AG10803 (cell line): Measurements from ENCODE around the gene TMEM209.

Source experiments
- DNase-seq: peaks from one replicate; pipeline ENCODE4 v3.0.0; 2010; ENCODE audit warnings: low read depth
- H3K4me3 ChIP-seq: 2 replicates; pipeline ENCODE4 v1.5.1; 2011; ENCODE audit warnings: mild to moderate bottlenecking, low read length, control low read depth
- CTCF ChIP-seq: conservative IDR thresholded peaks from 2 replicates; pipeline ENCODE4 v1.5.1; 2011; ENCODE audit warnings: mild to moderate bottlenecking, low read length, control low read depth, inconsistent platforms

TMEM209 gene

GRCh38 chr7:130224210-130224609, 19.0 kb upstream of the TMEM209 start:
- no peak for TF ChIP-seq CTCF
- DNase-seq: no peak
- H3K4me3 ChIP-seq: no peak overlapping the region

DNA sequence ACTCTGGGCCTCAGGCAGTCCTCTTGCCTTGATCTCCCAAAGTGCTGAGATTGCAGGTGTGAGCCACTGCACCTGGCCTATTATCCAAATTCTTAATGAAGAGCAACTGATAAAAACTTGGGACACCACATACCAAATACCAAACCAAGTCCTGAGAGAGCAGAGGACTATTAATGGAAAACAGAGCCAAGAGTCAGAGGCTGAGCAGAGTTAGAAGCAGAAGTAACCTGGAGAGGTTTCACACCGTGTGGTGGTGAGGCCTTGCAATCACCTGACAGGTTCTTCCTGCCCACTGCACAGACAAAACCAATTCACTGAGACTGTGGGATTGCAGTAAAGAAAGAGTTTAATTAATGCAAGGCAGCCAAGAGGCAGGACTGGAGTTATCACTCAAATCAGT, 18.4 kb upstream of the TMEM209 start:
- no peak for DNase-seq
- H3K4me3 ChIP-seq: no peak overlapping the region
- TF ChIP-seq CTCF: no peak

- no peak for TF ChIP-seq CTCF
- DNase-seq: no peak
- H3K4me3 ChIP-seq: no peak overlapping the region
Measured at GRCh38 chr7:130221746-130222145, 16.5 kb upstream of the TMEM209 start.

- TF ChIP-seq CTCF: no peak
- no peak overlapping the region for H3K4me3 ChIP-seq
- no peak for DNase-seq
Measured at GRCh38 chr7:130219871-130220270, 14.7 kb upstream of the TMEM209 start.

DNA sequence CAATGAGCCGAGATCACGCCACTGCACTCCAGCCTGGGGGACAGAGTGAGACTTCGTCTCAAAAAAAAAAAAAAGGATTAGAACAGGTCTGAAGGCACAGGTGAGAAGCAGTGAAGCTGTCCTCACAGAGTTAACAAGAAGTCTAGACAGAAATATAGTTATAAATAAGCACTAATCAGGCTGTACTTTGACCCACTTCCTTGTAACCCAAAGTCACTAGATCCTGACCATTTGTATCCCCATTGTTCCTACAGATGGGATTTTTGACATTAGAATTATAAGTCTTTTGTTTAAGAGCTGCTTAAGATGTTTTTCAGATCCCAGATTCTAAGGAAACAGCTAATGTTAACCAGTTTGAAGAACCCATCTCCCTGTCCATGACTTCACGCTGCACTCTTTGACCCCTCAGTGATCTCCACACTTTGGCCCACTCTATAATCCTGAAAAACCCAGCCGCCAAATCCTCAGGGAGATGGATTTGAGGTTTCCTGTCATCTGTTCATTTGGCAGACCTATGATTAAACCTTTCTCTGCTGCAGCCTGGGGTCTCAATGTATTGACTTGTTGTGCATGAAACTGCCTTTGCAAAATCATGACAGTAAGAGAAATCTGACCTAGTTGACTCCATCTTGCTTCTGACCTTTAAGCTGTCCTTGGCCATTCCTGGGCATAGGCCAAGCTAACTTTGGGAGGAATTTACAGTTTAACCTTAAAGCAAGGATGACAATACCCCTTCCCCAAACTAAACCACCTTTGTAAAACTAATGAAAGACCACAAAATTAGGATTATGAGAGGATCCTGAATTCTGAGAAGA, 13.8 kb upstream of the TMEM209 start:
- no peak for DNase-seq
- H3K4me3 ChIP-seq: no peak overlapping the region
- TF ChIP-seq CTCF: no peak

- no peak for TF ChIP-seq CTCF
- H3K4me3 ChIP-seq: no peak overlapping the region
- DNase-seq: no peak
Measured at GRCh38 chr7:130216750-130217149, 11.5 kb upstream of the TMEM209 start.

GRCh38 chr7:130216025-130216424, 10.8 kb upstream of the TMEM209 start:
- no peak for TF ChIP-seq CTCF
- no peak for DNase-seq
- no peak overlapping the region for H3K4me3 ChIP-seq
